DMS114 treated with DMSO at 0.1 percent for 48 hours (cell line): ENCODE results near the gene PKN3.

Experiments used
- DNase-seq: peaks from one replicate; lab custom pipeline; 2025; ENCODE audit not compliant: unreplicated experiment; lab: John Stamatoyannopoulos, UW

Gene PKN3

DNA sequence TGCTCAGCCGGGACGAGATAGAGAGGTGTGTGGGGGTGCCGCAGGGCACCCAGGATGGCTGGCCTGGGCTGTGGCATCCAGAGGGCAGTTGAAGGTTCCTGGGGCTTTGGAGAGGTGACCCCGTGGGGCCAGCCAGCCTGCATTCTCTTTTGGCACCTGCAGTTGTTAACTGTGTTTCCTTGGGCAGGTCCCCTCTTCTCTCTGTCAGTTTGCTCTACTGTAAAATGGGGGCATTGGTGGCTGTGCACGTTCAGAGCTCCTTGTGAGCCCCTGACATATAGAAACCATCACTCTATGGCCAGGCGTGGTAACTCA lies 13.1 kb downstream of the PKN3 start:
- no peak for DNase-seq

DNA sequence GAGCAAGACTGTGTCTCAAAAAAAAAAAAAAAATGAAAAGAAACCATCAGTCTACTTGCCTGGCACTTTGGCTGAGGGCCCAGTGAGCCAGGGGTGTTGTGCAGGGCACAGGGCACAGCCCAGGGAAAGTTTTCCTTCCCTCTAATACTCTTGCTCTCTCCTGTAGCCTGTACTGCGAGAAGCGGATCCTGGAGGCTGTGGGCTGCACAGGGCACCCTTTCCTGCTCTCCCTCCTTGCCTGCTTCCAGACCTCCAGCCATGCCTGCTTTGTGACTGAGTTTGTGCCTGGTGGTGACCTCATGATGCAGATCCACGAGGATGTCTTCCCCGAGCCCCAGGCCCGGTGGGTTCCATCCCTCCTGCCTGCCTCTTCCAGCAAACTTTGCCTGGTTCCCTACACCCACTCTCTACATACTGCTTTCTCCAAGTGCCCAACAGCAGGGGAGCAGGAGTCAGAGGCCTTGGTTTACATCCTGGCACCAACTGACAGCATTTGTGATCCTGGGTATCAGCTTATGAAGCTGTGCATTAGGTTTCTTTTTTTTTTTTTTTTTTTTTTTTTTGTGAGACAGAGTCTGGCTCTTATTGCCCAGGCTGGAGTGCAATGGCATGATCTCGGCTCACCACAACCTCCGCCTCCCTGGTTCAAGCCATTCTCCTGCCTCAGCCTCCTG lies 14.4 kb downstream of the PKN3 start:
- DNase-seq = no peak

- no peak for DNase-seq
These were observed 15.7 kb downstream of the PKN3 start for GRCh38 chr9:128718047-128718446.

GRCh38 chr9:128718475-128718874 lies 16.2 kb downstream of the PKN3 start:
- no peak for DNase-seq

DNA sequence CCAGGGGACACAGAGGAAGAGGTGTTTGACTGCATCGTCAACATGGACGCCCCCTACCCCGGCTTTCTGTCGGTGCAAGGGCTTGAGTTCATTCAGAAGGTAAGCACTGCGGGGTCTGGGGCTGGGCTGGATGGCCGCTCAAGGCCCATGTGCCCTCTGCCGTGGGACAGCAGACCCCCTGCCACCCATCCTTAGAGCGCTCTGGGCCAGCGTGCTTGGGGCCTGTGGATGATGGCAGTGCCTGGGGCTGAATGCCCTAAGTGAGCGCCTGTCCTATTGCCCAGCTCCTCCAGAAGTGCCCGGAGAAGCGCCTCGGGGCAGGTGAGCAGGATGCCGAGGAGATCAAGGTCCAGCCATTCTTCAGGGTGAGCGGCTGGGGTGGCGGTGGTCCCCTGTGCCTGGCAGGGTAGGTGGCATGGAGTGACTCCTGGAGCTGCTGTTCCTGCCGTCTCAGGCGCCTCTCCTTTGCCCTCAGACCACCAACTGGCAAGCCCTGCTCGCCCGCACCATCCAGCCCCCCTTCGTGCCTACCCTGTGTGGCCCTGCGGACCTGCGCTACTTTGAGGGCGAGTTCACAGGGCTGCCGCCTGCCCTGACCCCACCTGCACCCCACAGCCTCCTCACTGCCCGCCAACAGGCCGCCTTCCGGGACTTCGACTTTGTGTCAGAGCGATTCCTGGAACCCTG lies 17.8 kb downstream of the PKN3 start:
- no peak for DNase-seq

DNA sequence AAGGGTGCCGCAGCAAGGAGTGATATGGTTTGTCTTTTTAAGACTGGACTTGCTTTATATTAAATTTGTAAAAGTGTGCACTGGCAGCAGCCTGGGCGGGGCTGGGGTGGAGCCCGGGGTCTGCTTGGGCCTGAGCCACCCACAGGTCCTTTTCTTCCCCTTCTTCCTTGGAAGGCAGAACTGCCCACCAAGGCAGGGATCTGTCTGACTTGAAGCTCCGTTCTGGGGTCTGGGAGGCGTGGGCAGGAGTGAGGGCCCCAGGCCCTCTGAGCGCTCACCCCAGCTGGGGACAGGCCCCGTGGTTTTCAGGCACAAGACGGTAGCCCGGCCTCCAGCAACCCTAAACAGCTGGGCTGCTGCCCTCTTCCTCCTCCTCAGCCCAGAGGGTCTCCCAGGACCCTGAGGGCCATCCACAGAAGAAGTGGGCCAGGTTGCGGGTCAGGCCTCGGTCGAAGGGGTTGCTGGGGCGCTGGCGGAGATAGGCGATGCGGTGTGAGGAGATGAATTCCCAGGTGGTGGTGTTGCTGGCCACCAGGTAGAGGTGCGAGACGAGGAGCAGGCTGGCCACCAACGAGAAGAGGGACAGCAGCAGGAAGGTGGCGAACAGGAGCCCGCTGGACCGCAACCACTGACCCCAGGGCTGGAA lies 18.7 kb downstream of the PKN3 start:
- DNase-seq = no peak

- DNase-seq = no peak
These were observed 19.2 kb downstream of the PKN3 start for GRCh38 chr9:128721487-128722010.

DNA sequence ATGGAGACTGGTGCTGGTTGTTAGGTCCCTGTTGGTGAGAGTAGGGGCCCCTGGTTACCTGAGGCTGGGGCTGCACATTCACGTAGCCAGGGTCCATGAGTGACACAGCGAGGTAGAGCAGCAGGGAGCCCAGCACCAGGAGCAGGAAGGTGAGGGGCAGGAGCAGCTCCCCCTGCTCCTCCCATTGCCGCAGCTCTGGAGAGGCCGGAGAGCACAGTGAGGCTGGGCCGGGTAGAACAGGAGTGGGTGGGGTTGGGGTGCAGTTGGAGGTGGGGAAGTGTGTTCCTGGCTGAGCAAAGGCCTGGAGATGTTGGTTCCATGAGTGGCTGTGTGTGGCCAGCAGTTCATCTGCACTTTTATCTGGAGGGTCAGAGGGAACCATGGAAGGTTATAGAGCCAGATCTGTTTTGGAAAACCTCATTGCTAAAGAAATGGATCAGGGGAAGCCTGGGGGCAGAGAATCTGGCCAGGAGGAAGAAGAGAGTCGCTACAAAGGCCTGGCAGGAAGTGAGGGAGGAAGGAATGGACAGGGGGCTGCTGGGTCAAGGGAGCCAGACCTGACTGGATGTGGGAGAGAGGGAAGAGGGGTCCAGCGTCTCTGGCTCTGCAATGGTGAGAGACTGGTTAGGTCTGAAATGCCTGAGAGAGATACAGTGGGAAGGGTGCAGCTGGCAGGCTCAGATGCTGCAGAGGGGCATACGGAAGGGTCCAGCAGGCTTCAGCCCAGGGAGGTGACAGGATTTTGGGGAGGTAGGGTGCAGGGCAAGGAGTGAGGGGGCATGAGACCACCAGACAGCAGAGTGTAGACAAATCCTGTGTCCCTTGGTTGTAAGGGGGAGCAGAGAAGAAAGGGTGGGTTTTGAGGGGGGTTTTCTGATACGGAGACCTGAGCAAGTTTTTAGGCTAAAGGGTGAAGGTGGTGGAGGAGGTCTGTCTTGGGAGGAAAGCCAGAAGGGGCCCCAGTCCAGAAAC lies 20.4 kb downstream of the PKN3 start:
- no peak for DNase-seq

DNA sequence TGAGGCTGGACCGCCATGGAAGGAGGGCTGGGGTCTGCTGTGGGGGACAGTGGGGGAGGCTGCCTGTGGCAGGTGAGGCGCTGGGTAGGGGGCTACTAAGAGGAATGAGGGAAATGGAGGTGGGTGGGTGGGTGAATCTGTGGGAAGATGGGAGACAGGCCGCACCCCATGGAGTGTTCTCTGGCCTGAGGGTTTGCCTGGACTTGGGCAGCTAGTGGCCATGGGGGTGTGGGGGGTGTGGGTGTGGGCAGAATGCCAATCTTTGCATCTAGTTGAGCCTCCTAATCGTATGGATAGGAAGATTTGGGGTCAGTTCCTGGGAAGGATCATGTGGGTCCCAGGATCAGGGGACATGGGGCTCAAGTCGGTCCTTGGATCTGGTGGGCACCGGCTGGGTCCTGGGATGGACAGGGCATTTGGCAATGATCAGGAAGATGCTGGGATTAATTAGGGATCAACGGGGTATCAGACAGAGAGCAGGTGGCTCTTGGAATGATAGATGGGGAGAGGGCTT lies 21.1 kb downstream of the PKN3 start:
- no peak for DNase-seq

GRCh38 chr9:128723866-128724743 lies 21.8 kb downstream of the PKN3 start, which contains the start of gene ZDHHC12:
Gene ZDHHC12 (minus strand): TSS chr9:128724127. CDS start chr9:128724093, 34 bp downstream.
- DNase-seq = peak; percentile 93

- DNase-seq = peak; percentile 46
These were observed 22.5 kb downstream of the PKN3 start for GRCh38 chr9:128724744-128725211.

DNA sequence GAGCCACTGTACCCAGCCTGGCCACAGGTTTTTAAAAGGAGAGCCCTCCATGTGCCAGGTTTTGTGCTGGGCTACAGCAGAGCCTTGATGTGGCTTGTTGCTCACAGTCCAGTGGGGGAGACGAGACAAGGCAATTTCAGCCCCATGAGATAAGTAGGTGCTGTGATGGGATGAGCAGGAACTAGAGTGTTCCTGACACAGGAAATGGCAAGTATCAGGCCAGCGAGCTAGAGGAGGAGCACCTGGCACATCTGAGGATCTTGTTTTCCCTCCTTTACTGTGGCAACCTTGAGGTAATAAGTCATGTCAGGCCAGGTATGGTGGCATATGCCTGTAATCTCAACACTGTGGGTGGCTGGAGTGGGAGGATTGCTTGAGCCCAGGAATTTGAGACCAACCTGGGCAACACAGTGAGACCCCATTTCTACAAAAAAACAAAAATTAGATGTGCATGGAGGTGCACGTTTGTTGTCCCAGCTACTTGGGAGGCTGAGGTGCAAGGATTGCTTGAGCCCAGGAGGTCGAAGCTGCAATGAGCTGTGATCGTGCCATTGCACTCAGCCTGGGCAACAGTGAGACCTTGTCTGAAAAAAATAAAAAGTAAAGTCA lies 25.4 kb downstream of the PKN3 start:
- no peak for DNase-seq

DNA sequence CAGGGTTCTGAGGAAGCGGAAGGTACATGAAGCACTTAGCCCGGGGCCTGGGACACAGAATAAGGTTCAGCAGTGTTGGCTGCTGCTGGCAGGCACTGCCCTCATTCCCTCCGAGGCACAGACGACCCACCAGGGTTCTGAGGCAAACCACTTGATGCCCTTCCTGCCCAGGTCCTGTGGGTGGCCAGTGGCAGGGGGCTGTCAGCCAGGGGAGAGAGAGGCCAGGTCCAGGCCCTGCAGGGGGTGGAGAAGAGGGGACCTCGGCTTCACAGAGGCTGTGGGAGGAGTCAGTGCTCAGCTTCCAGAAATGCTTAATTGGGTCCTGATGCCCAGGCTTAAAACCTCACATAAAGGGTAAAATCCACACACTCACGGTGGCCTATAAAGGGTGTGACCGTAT lies 26.0 kb downstream of the PKN3 start:
- DNase-seq = no peak

DNA sequence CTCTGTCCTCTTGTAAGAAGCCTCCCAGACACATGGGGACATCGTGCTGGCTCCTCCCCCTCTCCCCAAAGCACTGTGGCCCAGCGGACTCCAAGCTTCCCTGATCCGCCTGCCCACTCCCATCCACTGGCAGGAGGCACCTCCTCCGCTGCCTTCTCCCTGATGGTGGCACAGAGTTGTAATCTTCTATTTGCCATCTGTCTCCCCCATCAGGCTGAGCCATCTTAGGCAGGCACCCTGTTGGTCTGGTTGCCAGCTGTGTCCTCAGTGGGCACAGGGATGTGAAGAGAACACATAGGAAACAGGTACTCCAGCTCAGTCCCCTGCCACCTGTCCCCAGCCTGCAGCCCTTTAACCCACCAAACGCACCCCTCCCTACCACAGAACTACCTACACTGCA lies 27.0 kb downstream of the PKN3 start:
- DNase-seq = no peak

DNA sequence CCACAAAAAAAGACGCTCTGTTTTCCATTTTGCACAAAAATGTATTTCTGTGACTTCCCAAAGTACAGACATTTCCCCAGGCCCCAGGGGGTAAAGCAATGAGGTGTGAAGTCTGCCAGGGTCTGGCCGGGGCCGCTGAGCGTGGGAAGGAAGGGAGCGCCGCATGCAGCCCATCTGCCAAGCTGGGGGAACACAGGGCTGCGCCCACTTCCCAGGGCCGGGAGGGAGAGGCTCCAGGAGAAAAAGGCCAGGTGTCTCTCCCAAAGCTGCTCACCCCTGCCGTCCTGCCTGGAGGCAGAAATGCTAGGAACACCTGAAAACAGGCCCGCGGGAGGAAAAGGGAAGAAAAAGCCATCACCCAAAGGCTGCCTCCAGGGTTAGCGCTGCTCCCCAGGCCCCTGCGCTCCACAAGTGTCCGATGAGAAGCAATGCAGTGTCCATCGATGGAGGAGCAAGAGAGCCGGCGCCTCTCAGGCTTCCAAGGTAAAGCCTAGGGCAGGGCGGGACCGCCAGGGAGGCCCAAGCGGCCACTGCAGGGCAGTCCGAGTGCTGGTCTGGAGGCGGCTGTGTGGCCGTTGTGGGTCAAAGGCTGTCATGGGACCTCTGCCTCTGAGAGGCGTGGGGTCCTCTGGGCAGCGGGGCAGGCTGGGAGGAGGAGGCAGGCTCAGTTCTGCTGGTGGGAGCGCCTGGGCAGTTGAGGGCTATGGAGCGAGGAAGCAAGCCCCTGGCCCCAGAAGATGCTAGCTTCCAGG lies 27.6 kb downstream of the PKN3 start:
- no peak for DNase-seq

- DNase-seq = no peak
These were observed 28.8 kb downstream of the PKN3 start for GRCh38 chr9:128731093-128731492.

- DNase-seq = no peak
These were observed 29.4 kb downstream of the PKN3 start for GRCh38 chr9:128731691-128732090.

GRCh38 chr9:128732576-128732975 lies 30.3 kb downstream of the PKN3 start:
- no peak for DNase-seq

- DNase-seq = peak; percentile 45
These were observed 31.0 kb downstream of the PKN3 start for GRCh38 chr9:128733256-128733655.
